Mesendoderm (in vitro differentiated cells): ENCODE results near the gene KIF3B.
"Not testable (repeated sequence)": the region's sequence is repeated elsewhere in the genome, so short reads cannot be mapped to it uniquely, and the experiment has no call there.

Experiments
- DNase-seq: peaks from one replicate; pipeline ENCODE4 v3.0.0; 2013
- H2AK5ac ChIP-seq: 2 replicates; pipeline ENCODE4 v1.6.1; 2013; ENCODE audit warnings: low read length, inconsistent platforms
- H2BK120ac ChIP-seq: 2 replicates; pipeline ENCODE4 v1.6.1; 2013; ENCODE audit warnings: low read depth, mild to moderate bottlenecking, low read length, moderate library complexity, mixed read lengths
- H2BK15ac ChIP-seq: replicated peaks from 2 replicates; pipeline ENCODE4 v1.6.1; 2013; ENCODE audit warnings: low read depth, mild to moderate bottlenecking, moderate library complexity
- H2BK5ac ChIP-seq: 2 replicates; pipeline ENCODE4 v1.6.1; 2013; ENCODE audit warnings: low read length, inconsistent platforms
- H3K18ac ChIP-seq: 2 replicates; pipeline ENCODE4 v1.6.1; 2013; ENCODE audit warnings: mild to moderate bottlenecking, low read length, mixed read lengths
- H3K23ac ChIP-seq: one replicate; pipeline ENCODE4 v1.6.1; 2013; ENCODE audit warnings: low read length
- H3K27ac ChIP-seq: 2 replicates; pipeline ENCODE4 v1.5.1; 2013; ENCODE audit warnings: low read depth, mild to moderate bottlenecking, inconsistent platforms, low read length, moderate library complexity
- H3K27me3 ChIP-seq: 2 replicates; pipeline ENCODE4 v1.6.1; 2013; ENCODE audit warnings: low read length, control low read depth, mild to moderate bottlenecking, inconsistent platforms; ENCODE audit not compliant: insufficient read depth, poor library complexity
- H3K36me3 ChIP-seq: 2 replicates; pipeline ENCODE4 v1.6.1; 2013; ENCODE audit warnings: low read length, inconsistent platforms; ENCODE audit not compliant: control insufficient read depth, insufficient read depth
- H3K4ac ChIP-seq: one replicate; pipeline ENCODE4 v1.6.1; 2013; ENCODE audit warnings: low read depth, mild to moderate bottlenecking, low read length, moderate library complexity
- H3K4me1 ChIP-seq: 2 replicates; pipeline ENCODE4 v1.6.1; 2013; ENCODE audit warnings: low read depth, low read length, inconsistent platforms; ENCODE audit not compliant: control insufficient read depth
- H3K4me2 ChIP-seq: 2 replicates; pipeline ENCODE4 v1.6.1; 2013; ENCODE audit warnings: low read length
- H3K4me3 ChIP-seq: 2 replicates; pipeline ENCODE4 v1.5.1; 2013; ENCODE audit warnings: mild to moderate bottlenecking, low read length
- H3K56ac ChIP-seq: one replicate; pipeline ENCODE4 v1.6.1; 2013; ENCODE audit warnings: low read length
- H3K79me1 ChIP-seq: 2 replicates; pipeline ENCODE4 v1.6.1; 2013; ENCODE audit warnings: low read length, inconsistent platforms
- H3K79me2 ChIP-seq: 2 replicates; pipeline ENCODE4 v1.6.1; 2013; ENCODE audit warnings: mild to moderate bottlenecking, low read length; ENCODE audit not compliant: control insufficient read depth, insufficient read depth
- H3K9ac ChIP-seq: 2 replicates; pipeline ENCODE4 v1.6.1; 2013; ENCODE audit warnings: low read length, inconsistent platforms
- H4K5ac ChIP-seq: one replicate; pipeline ENCODE4 v1.6.1; 2013; ENCODE audit warnings: low read length
- H4K8ac ChIP-seq: one replicate; pipeline ENCODE4 v1.6.1; 2013; ENCODE audit warnings: low read depth, mild to moderate bottlenecking, control low read depth, low read length, moderate library complexity
- WGBS: extraction: QIAGEN DNeasy Blood & Tissue Kit; methylation state at CpG from one replicate; pipeline ENCODE4 v1.1.7; 2013; ENCODE audit warnings: low lambda C conversion rate, missing lambda C conversion rate; ENCODE audit not compliant: insufficient coverage; ENCODE audit errors: extremely low coverage; 5-methylcytosine and 5-hydroxymethylcytosine counted together

The KIF3B gene

GRCh38 chr20:32383441-32383840, 106.0 kb downstream of the KIF3B start:
- H3K4ac ChIP-seq, H3K27ac ChIP-seq, H3K56ac ChIP-seq, H3K9ac ChIP-seq, H2AK5ac ChIP-seq, H4K8ac ChIP-seq, H3K36me3 ChIP-seq, H3K4me3 ChIP-seq, H4K5ac ChIP-seq, H3K18ac ChIP-seq, H2BK120ac ChIP-seq, H3K79me2 ChIP-seq, H2BK15ac ChIP-seq, H3K79me1 ChIP-seq, H3K4me1 ChIP-seq, H3K23ac ChIP-seq, DNase-seq, H3K27me3 ChIP-seq, H2BK5ac ChIP-seq, H3K4me2 ChIP-seq: not testable (repeated sequence)
- WGBS, result no CpG with 5 or more reads among the region's 9 CpGs
